GM12878 (cell line): Measurements from ENCODE around the gene HS3ST1. TPM values are rescaled to one million over a fixed set of nuclear protein-coding genes. Genes with fewer than 3 reads are reported as not detected.
A peak's percentile ranks its signal among the peaks of the same experiment; 100 is the strongest.

Source experiments
- ATAC-seq: fragments of 200-7000 bp; cut with Tn5 transposase; 3 replicates; pipeline ENCODE4 v1.9.1; 2020; ENCODE audit warnings: mild to moderate bottlenecking, moderate library complexity
- BruUV-seq: library from RNA; stranded (reverse); fragments of 400-500 nt; replicated peaks from 2 replicates; lab custom pipeline; 2021; lab: Mats Ljungman, UMichigan
- CTCF ChIA-PET: fragments of 300-600 bp; sonication (Branson Sonifier 250); formaldehyde crosslinking; extraction: SDS; loops from one replicate; lab custom pipeline; 2021; ENCODE audit warnings: inconsistent platforms; lab: Yijun Ruan, JAX
- POLR2A ChIA-PET: fragments of 350-600 bp; formaldehyde crosslinking; extraction: SDS; loops from one replicate; lab custom pipeline; 2021; ENCODE audit warnings: inconsistent platforms; lab: Charles Lee
- RAD21 ChIA-PET: fragments of 300-600 bp; sonication (Branson Sonifier 250); formaldehyde crosslinking; loops from one replicate; lab custom pipeline; 2023; ENCODE audit warnings: antibody characterized with exemption; ENCODE audit not compliant: unreplicated experiment; lab: Charles Lee
- SMC1A ChIA-PET: fragments of 300-600 bp; sonication (Branson Sonifier 250); formaldehyde crosslinking; loops from one replicate; lab custom pipeline; 2023; ENCODE audit not compliant: unreplicated experiment, uncharacterized antibody; lab: Charles Lee
- DNase-seq: peaks from one replicate; pipeline ENCODE4 v3.0.0-alpha.2; 2011; ENCODE audit warnings: low read depth, low spot score
- FAIRE-seq: peaks from 3 replicates; lab custom pipeline; 2011; peaks lifted over from hg19 to GRCh38; lab: Jason Lieb, UNC
- H2AFZ ChIP-seq: 2 replicates; pipeline ENCODE4 v1.6.0; 2011; ENCODE audit warnings: low read depth, low read length, control low read depth; ENCODE audit not compliant: control insufficient read depth
- H3K27ac ChIP-seq: 2 replicates; pipeline ENCODE4 v1.5.1; 2011; ENCODE audit warnings: control low read depth; ENCODE audit not compliant: control insufficient read depth, insufficient read depth
- H3K27me3 ChIP-seq, 2 experiments: replicated peaks in 1 of 2; 2 replicates each; pipeline versions ENCODE4 v1.6.0 to v1.6.1; 2011; ENCODE audit warnings: low read length in 1 of 2; ENCODE audit not compliant: control insufficient read depth in 2 of 2, insufficient read depth in 2 of 2
- H3K36me3 ChIP-seq, 2 experiments: 2 replicates each; pipeline ENCODE4 v1.5.1; 2011; ENCODE audit warnings: low read length in 1 of 2; ENCODE audit not compliant: control insufficient read depth in 2 of 2, insufficient read depth in 2 of 2
- H3K4me1 ChIP-seq: 2 replicates; pipeline ENCODE4 v1.6.1; 2011; ENCODE audit warnings: mild to moderate bottlenecking, low read length, moderate library complexity, mixed read lengths; ENCODE audit not compliant: control insufficient read depth, insufficient read depth
- H3K4me2 ChIP-seq: 2 replicates; pipeline ENCODE4 v1.6.0; 2011; ENCODE audit warnings: control low read depth; ENCODE audit not compliant: control insufficient read depth, insufficient read depth
- H3K4me3 ChIP-seq: fragments of 200-600 bp; sonication (generic); 2 replicates; pipeline ENCODE4 v1.5.1; 2016
- H3K79me2 ChIP-seq: 2 replicates; pipeline ENCODE4 v1.6.0; 2011; ENCODE audit warnings: low read length; ENCODE audit not compliant: control insufficient read depth, insufficient read depth
- H3K9ac ChIP-seq: 2 replicates; pipeline ENCODE4 v1.8.0; 2011; ENCODE audit warnings: low read length, control low read depth, mixed read lengths; ENCODE audit not compliant: control insufficient read depth, insufficient read depth
- H3K9me3 ChIP-seq: replicated peaks from 3 replicates; pipeline ENCODE4 v1.5.1; 2011; ENCODE audit warnings: mild to moderate bottlenecking, low read length; ENCODE audit not compliant: control insufficient read depth, insufficient read depth
- H4K20me1 ChIP-seq: 2 replicates; pipeline ENCODE4 v1.6.0; 2011; ENCODE audit not compliant: control insufficient read depth, insufficient read depth
- BMI1 ChIP-seq: fragments of 450-650 bp; IDR thresholded peaks from 2 replicates; pipeline ENCODE4 v1.6.1; 2016; ENCODE audit warnings: mild to moderate bottlenecking, moderate library complexity, borderline replicate concordance
- CBFB ChIP-seq: IDR thresholded peaks from 2 replicates; pipeline ENCODE4 v1.6.1; 2016; ENCODE audit warnings: antibody characterized with exemption, low read depth
- CHD1 ChIP-seq: IDR thresholded peaks from 2 replicates; pipeline ENCODE4 v1.6.1; 2012; ENCODE audit warnings: low read depth, low read length, improper control_type of control experiment
- CHD2 ChIP-seq: IDR thresholded peaks from 2 replicates; pipeline ENCODE4 v1.6.1; 2011; ENCODE audit warnings: low read depth, low read length, improper control_type of control experiment, borderline replicate concordance
- CHD4 ChIP-seq: fragments of 200-600 bp; sonication (generic); IDR thresholded peaks from 2 replicates; pipeline ENCODE4 v1.6.1; 2016; ENCODE audit warnings: mild to moderate bottlenecking
- GATAD2B ChIP-seq: fragments of 450-650 bp; conservative IDR thresholded peaks from 2 replicates; pipeline ENCODE4 v1.6.1; 2017; ENCODE audit warnings: low read depth, mild to moderate bottlenecking, moderate library complexity
- IRF5 ChIP-seq: fragments of 450-650 bp; IDR thresholded peaks from 2 replicates; pipeline ENCODE4 v1.6.1; 2017; ENCODE audit warnings: borderline replicate concordance
- MYB ChIP-seq: fragments of 150-350 bp; IDR thresholded peaks from 2 replicates; pipeline ENCODE4 v1.6.1; 2014; ENCODE audit warnings: mild to moderate bottlenecking, low read depth, low read length, borderline replicate concordance
- NFYA ChIP-seq: IDR thresholded peaks from 2 replicates; pipeline ENCODE4 v1.6.1; 2011; ENCODE audit warnings: low read depth, mild to moderate bottlenecking, low read length, improper control_type of control experiment, borderline replicate concordance
- NKRF ChIP-seq: fragments of 450-650 bp; conservative IDR thresholded peaks from 2 replicates; pipeline ENCODE4 v1.6.1; 2017; ENCODE audit warnings: mild to moderate bottlenecking, moderate library complexity
- NR2C1 ChIP-seq: fragments of 450-650 bp; IDR thresholded peaks from 2 replicates; pipeline ENCODE4 v1.6.1; 2017; ENCODE audit warnings: antibody characterized with exemption, mild to moderate bottlenecking, moderate library complexity
- NR2C2 ChIP-seq: IDR thresholded peaks from 2 replicates; pipeline ENCODE4 v1.6.1; 2011; ENCODE audit warnings: borderline replicate concordance, low read depth; ENCODE audit not compliant: control insufficient read depth, insufficient read length
- NRF1 ChIP-seq: conservative IDR thresholded peaks from 2 replicates; pipeline ENCODE4 v1.6.1; 2011; ENCODE audit warnings: mild to moderate bottlenecking, low read depth, low read length, improper control_type of control experiment
- SKIL ChIP-seq: fragments of 450-650 bp; IDR thresholded peaks from 2 replicates; pipeline ENCODE4 v1.6.1; 2017; ENCODE audit warnings: mild to moderate bottlenecking, low read depth, inconsistent platforms; ENCODE audit not compliant: poor library complexity, severe bottlenecking
- USF2 ChIP-seq: IDR thresholded peaks from 2 replicates; pipeline ENCODE4 v1.6.1; 2011; ENCODE audit warnings: low read depth, low read length, improper control_type of control experiment, borderline replicate concordance
- ZBTB33 ChIP-seq: fragments of 450-650 bp; IDR thresholded peaks from 2 replicates; pipeline ENCODE4 v1.6.1; 2017; ENCODE audit warnings: mild to moderate bottlenecking
- ZNF207 ChIP-seq: fragments of 450-650 bp; IDR thresholded peaks from 2 replicates; pipeline ENCODE4 v1.6.1; 2014; ENCODE audit warnings: antibody characterized with exemption, mild to moderate bottlenecking, borderline replicate concordance
- WGBS: methylation state at CpG from one replicate; pipeline ENCODE4 v1.1.6; 2016; ENCODE audit warnings: low lambda C conversion rate; ENCODE audit not compliant: insufficient replicate concordance, insufficient coverage; ENCODE audit errors: missing lambda C conversion rate; 5-methylcytosine and 5-hydroxymethylcytosine counted together
- in situ Hi-C: fragments of 300-500 bp; cut with MboI; formaldehyde crosslinking; loops from 9 replicates; pipeline ENCODE4 v1.14.3; 2018; ENCODE audit warnings: mixed read lengths
- intact Hi-C: fragments of 100-400 bp; cut with micrococcal nuclease; formaldehyde crosslinking; loops from one replicate; pipeline ENCODE4 v1.14.2; 2022; ENCODE audit not compliant: unreplicated experiment
- polyA plus RNA-seq, 11 experiments: library from polyadenylated mRNA; depleted of rRNA in 4 of 11; unstranded in 6 of 11; stranded (reverse) in 5 of 11; fragments of >200 nt; fragmentation: Nextera tagmentation in 4 of 11; fragmentation: Illumina TruSeq in 1 of 11; extraction: Ambion mirVana in 4 of 11; extraction: Trizol in 1 of 11; gene quantifications; 1 replicate in 1 of 11; 2 replicates in 10 of 11; pipeline versions ENCODE4 v1.2.1 to v1.2.3, GENCODE V29; 2011 to 2016; ENCODE audit warnings: inconsistent platforms in 2 of 11, missing spikeins in 2 of 11, low read depth in 1 of 11
- total RNA-seq, 4 experiments: library from RNA; depleted of rRNA in 3 of 4; stranded (reverse); fragments of >200 nt in 3 of 4; fragmentation: Illumina TruSeq in 1 of 4; extraction: Trizol in 1 of 4; gene quantifications; 2 replicates each; pipeline versions ENCODE4 v1.2.1 to v1.2.3, GENCODE V29; 2013 to 2021

Gene HS3ST1
- total and polyA plus RNA-seq, 10 of the 15 experiments (the other 5 are each of a cell fraction or from before 2014, with no cell fraction given), result 0.03 to 0.65 (median 0.13) TPM

GRCh38 chr4:11429699-11430045 lies 978 bp upstream of the HS3ST1 start:
- BruUV-seq, result no TSS peak
- Histone ChIP-seq H4K20me1 (no peaks in the 10 kb centered on the region), H3K79me2 (no peaks in the 10 kb centered on the region), H3K36me3 (no peaks in the 10 kb centered on the region), H3K9me3 (no peaks in the 10 kb centered on the region), H3K9ac (no peak overlapping the region; the same call in 1 of the 2 replicates), H2AFZ (no peak overlapping the region), H3K27me3 (peaks cover 2 to 8% of the 10 kb centered on the region in 2 experiments), H3K4me2 (peak overlapping the region; percentile 93; the same call in 1 of the 2 replicates), H3K4me3 (no peak overlapping the region), H3K27ac (no peak overlapping the region), H3K4me1 (peaks cover 2% of the 10 kb centered on the region; the same call in 1 of the 2 replicates)
- CTCF ChIA-PET, result interaction anchor here (1.6 to 1.7 kb wide), 2 partner anchors 856 to 878 kb away, joined by 3 to 4 read pairs; no protein-coding TSS in a partner anchor
- no peak for DNase-seq
- intact Hi-C loops (loop anchor here (10.0 kb wide), 2 partner anchors 355 to 975 kb away; partner anchors contain the start of gene ZNF518B), in situ Hi-C loops (no loop called here)
- no peak for FAIRE-seq
- SMC1A ChIA-PET, result no interaction called here
- POLR2A ChIA-PET, result no interaction called here
- WGBS, result 13% methylated on average over 8 of the region's 8 CpGs
- ATAC-seq, result no peak
- RAD21 ChIA-PET, result no interaction called here
- TF ChIP-seq NKRF, result no peak
- no peak for TF ChIP-seq SKIL
- no peak for TF ChIP-seq CHD1
- TF ChIP-seq CHD2, result no peak
- TF ChIP-seq MYB, result no peak
- no peak for TF ChIP-seq USF2
- TF ChIP-seq NRF1, result no peak
- no peak for TF ChIP-seq CHD4
- TF ChIP-seq ZBTB33, result no peak
- TF ChIP-seq NR2C2, result no peak
- no peak for TF ChIP-seq NFYA
- TF ChIP-seq IRF5, result no peak
- no peak for TF ChIP-seq NR2C1
- no peak for TF ChIP-seq GATAD2B
- TF ChIP-seq BMI1, result no peak
- no peak for TF ChIP-seq CBFB
- TF ChIP-seq ZNF207, result no peak
